ENCODE data around the gene GRIP1.

GRIP1 gene

DNA sequence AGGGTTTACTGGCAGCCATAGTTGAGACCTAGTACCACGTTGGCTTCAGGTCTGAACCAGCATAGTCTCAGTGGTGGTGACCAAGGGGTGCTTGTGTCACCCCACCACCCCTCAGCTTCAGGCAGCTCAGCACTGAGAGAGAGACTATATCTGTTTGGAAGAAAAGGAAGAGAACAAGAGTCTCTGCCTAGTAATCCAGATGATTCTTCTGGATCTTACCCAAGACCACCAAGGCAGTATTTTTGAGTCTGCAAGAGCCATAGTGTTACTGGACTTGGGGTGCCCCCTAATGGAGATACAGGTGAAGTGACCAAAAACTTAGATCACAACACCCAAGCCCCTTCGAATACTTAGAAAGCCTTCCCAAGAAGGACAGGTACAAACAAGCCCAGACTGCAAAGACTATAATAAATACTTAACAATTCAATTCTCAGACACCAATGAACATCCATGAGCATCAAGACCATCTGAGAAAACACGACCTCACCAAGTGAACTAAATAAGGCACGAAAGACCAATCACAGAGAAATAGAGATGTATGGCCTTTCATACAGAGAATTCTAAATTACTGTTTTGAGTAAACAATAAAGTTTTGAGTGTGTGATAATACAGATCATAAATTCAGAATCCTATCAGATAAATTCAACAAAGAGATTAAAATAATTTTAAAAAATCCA lies 269.5 kb downstream of the GRIP1 start:
- Histone ChIP-seq H3K27me3 (ENCODE audit: insufficient read depth, insufficient read length) (no peaks in the 10 kb centered on the region), H3K4me1 (ENCODE audit: insufficient read depth, insufficient read length) (no peaks in the 10 kb centered on the region), H3K9me3 (ENCODE audit: insufficient read depth, low read length) (peaks cover 11% of the 10 kb centered on the region; the same call in 1 of the 2 replicates), H3K9ac (ENCODE audit: insufficient read length, low read depth) (no peak overlapping the region), H3K36me3 (ENCODE audit: insufficient read depth, insufficient read length, low read length) (no peaks in the 10 kb centered on the region), H3K4me3 (ENCODE audit: insufficient read length, low read depth) (no peak overlapping the region)
- peak; percentile 36 for DNase-seq (ENCODE audit: low read depth, low spot score)
- no peak for TF ChIP-seq ZNF274 (IDR thresholded peaks at IDR 0.05; ENCODE audit: low read depth, low read length)
- TF ChIP-seq SUZ12 (IDR thresholded peaks at IDR 0.05; ENCODE audit: extremely low read depth, insufficient read depth, insufficient read length) = no peak
- no peak for TF ChIP-seq YY1 (IDR thresholded peaks at IDR 0.05; ENCODE audit: insufficient read depth, insufficient read length)

GRCh38 chr12:66405395-66405794 lies 273.5 kb downstream of the GRIP1 start:
- Histone ChIP-seq H3K9me3 (ENCODE audit: insufficient read depth, low read length) (no peaks in the 10 kb centered on the region), H3K4me3 (ENCODE audit: insufficient read length, low read depth) (no peak overlapping the region), H3K9ac (ENCODE audit: insufficient read length, low read depth) (no peak overlapping the region), H3K4me1 (ENCODE audit: insufficient read depth, insufficient read length) (no peaks in the 10 kb centered on the region), H3K27me3 (ENCODE audit: insufficient read depth, insufficient read length) (no peaks in the 10 kb centered on the region), H3K36me3 (ENCODE audit: insufficient read depth, insufficient read length, low read length) (no peaks in the 10 kb centered on the region)
- TF ChIP-seq SUZ12 (IDR thresholded peaks at IDR 0.05; ENCODE audit: extremely low read depth, insufficient read depth, insufficient read length) = no peak
- no peak for DNase-seq (ENCODE audit: low read depth, low spot score)

- H3K9me3 ChIP-seq (ENCODE audit: insufficient read depth, low read length) = no peaks in the 10 kb centered on the region
- H3K4me3 ChIP-seq (ENCODE audit: insufficient read length, low read depth) = no peak overlapping the region
- no peaks in the 10 kb centered on the region for H3K4me1 ChIP-seq (ENCODE audit: insufficient read depth, insufficient read length)
- no peak overlapping the region for H3K9ac ChIP-seq (ENCODE audit: insufficient read length, low read depth)
- TF ChIP-seq SUZ12 (IDR thresholded peaks at IDR 0.05; ENCODE audit: extremely low read depth, insufficient read depth, insufficient read length) = no peak
- no peak for TF ChIP-seq ZNF274 (IDR thresholded peaks at IDR 0.05; ENCODE audit: low read depth, low read length)
- TF ChIP-seq YY1 (IDR thresholded peaks at IDR 0.05; ENCODE audit: insufficient read depth, insufficient read length) = no peak
- no peaks in the 10 kb centered on the region for H3K27me3 ChIP-seq (ENCODE audit: insufficient read depth, insufficient read length)
- DNase-seq (ENCODE audit: low read depth, low spot score) = no peak
- no peaks in the 10 kb centered on the region for H3K36me3 ChIP-seq (ENCODE audit: insufficient read depth, insufficient read length, low read length)
Observed at GRCh38 chr12:66403746-66404145, 275.1 kb downstream of the GRIP1 start.

GRCh38 chr12:66399911-66400306 lies 279.0 kb downstream of the GRIP1 start:
- DNase-seq (ENCODE audit: low read depth, low spot score) = no peak
- Histone ChIP-seq H3K36me3 (ENCODE audit: insufficient read depth, insufficient read length, low read length) (no peaks in the 10 kb centered on the region), H3K9me3 (ENCODE audit: insufficient read depth, low read length) (no peaks in the 10 kb centered on the region), H3K27me3 (ENCODE audit: insufficient read depth, insufficient read length) (no peaks in the 10 kb centered on the region), H3K4me3 (ENCODE audit: insufficient read length, low read depth) (no peak overlapping the region), H3K4me1 (ENCODE audit: insufficient read depth, insufficient read length) (no peaks in the 10 kb centered on the region), H3K9ac (ENCODE audit: insufficient read length, low read depth) (no peak overlapping the region)
- TF ChIP-seq YY1 (IDR thresholded peaks at IDR 0.05; ENCODE audit: insufficient read depth, insufficient read length) (no peak), SUZ12 (IDR thresholded peaks at IDR 0.05; ENCODE audit: extremely low read depth, insufficient read depth, insufficient read length) (no peak), ZNF274 (IDR thresholded peaks at IDR 0.05; ENCODE audit: low read depth, low read length) (no peak)

DNA sequence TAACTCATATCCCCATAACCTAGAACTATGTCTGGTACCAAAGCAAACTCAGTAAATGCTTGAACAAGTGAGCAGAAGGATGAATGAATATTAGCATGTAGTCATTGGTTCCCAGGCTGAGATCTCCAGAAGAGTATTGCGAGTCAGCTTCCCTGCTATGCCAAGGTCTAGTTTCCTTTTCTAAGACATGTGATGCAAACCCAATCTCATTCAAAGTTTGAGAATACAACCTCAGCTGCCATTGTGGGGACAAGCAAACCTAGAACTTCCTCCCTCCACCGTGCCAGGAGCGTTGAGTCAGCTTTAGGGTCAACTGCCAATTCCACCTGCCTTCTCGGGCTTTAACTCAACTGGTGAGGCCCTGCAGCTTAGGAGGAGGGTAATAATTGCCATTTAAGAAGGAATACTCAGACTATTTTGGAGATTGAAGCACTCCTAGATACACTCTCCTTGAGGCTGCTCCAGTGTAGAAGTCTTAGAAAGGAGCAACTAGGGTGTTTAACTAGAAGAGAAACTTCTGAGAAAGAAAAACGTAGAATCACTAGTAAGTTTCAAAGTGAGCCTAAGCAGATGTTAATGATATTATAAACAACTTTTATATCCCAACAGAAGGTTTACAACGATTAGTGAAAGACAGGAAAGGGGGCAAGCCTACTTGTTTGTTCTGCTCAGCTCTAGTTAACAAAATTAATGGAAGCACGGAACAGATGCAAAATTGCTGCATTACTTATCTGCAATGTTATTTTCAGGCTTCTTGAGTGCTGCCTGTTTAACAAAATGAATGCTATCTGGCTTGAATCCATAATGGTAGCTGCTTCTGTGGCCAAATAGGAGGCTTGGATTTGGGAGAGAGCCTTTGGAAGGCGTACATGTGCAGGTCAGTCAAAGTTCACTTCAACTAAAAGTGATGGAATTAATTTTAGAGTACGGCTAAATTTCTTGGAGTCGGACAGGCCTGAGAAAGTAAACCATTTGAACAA lies 279.7 kb downstream of the GRIP1 start:
- no peaks in the 10 kb centered on the region for H3K9me3 ChIP-seq (ENCODE audit: insufficient read depth, low read length)
- TF ChIP-seq ZNF274 (IDR thresholded peaks at IDR 0.05; ENCODE audit: low read depth, low read length) = no peak
- TF ChIP-seq YY1 (IDR thresholded peaks at IDR 0.05; ENCODE audit: insufficient read depth, insufficient read length) = no peak
- no peak for TF ChIP-seq SUZ12 (IDR thresholded peaks at IDR 0.05; ENCODE audit: extremely low read depth, insufficient read depth, insufficient read length)
- no peak overlapping the region for H3K9ac ChIP-seq (ENCODE audit: insufficient read length, low read depth)
- H3K27me3 ChIP-seq (ENCODE audit: insufficient read depth, insufficient read length) = no peaks in the 10 kb centered on the region
- no peak overlapping the region for H3K4me3 ChIP-seq (ENCODE audit: insufficient read length, low read depth)
- DNase-seq (ENCODE audit: low read depth, low spot score) = no peak
- H3K4me1 ChIP-seq (ENCODE audit: insufficient read depth, insufficient read length) = no peaks in the 10 kb centered on the region
- H3K36me3 ChIP-seq (ENCODE audit: insufficient read depth, insufficient read length, low read length) = no peaks in the 10 kb centered on the region

DNA sequence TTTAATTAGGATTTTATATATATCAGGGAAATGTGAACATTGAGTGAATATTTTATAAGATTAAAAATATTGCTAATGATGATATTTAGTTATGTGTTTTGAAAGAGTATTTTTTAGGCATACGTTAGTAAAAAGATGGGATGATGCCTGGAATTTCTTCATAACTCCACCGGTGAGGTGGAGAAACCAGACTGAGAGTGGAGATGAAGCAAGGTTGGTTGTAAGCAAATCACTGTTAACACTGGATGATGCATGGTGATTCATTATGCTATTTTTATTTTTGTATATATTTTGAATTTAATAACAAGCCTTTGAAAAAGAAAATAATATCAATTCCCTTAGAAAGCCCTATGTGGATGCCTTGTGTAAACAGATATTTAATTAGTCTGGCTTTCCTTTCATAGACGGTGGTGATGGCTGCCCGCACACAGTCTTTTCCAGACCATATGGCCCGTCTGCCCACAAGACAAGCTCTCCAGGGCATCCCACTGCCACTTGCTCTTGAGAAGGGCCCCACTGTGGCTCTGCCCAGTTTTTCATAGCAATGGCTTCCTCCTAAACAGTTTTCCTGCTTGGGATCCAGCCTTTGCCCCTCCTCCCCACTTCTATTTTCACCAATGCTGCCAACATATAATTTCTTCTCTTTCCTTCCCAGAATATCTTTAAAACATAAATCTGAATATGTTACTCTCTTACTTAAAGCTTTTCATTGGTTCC lies 281.1 kb downstream of the GRIP1 start:
- H3K9ac ChIP-seq (ENCODE audit: insufficient read length, low read depth) = no peak overlapping the region
- no peak overlapping the region for H3K4me3 ChIP-seq (ENCODE audit: insufficient read length, low read depth)
- no peaks in the 10 kb centered on the region for H3K4me1 ChIP-seq (ENCODE audit: insufficient read depth, insufficient read length)
- H3K36me3 ChIP-seq (ENCODE audit: insufficient read depth, insufficient read length, low read length) = no peaks in the 10 kb centered on the region
- no peak for DNase-seq (ENCODE audit: low read depth, low spot score)
- no peaks in the 10 kb centered on the region for H3K27me3 ChIP-seq (ENCODE audit: insufficient read depth, insufficient read length)
- no peaks in the 10 kb centered on the region for H3K9me3 ChIP-seq (ENCODE audit: insufficient read depth, low read length)
- TF ChIP-seq YY1 (IDR thresholded peaks at IDR 0.05; ENCODE audit: insufficient read depth, insufficient read length) (no peak), SUZ12 (IDR thresholded peaks at IDR 0.05; ENCODE audit: extremely low read depth, insufficient read depth, insufficient read length) (no peak), ZNF274 (IDR thresholded peaks at IDR 0.05; ENCODE audit: low read depth, low read length) (no peak)

DNA sequence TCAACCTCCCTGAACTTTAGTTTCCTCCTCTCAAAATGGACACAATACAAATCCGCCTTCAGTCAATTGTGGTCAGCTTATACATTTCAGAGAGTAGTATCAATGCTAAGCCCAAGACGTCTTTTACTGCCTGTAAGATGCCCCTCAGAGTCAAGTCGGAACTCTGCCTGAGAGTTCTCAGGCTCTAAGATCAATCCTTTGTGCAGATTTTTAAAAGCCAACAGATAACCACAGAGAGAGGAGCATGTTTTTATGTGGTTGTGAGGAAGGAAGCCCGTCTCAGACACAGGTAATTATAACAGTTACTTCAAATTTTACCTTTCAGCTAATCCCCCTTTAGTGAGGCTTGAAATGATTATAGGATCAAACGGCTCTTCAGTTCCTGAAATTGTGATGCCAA lies 285.0 kb downstream of the GRIP1 start:
- DNase-seq (ENCODE audit: low read depth, low spot score) = no peak
- Histone ChIP-seq H3K36me3 (ENCODE audit: insufficient read depth, insufficient read length, low read length) (no peaks in the 10 kb centered on the region), H3K4me3 (ENCODE audit: insufficient read length, low read depth) (no peak overlapping the region), H3K4me1 (ENCODE audit: insufficient read depth, insufficient read length) (no peaks in the 10 kb centered on the region), H3K9ac (ENCODE audit: insufficient read length, low read depth) (no peak overlapping the region), H3K9me3 (ENCODE audit: insufficient read depth, low read length) (no peaks in the 10 kb centered on the region), H3K27me3 (ENCODE audit: insufficient read depth, insufficient read length) (no peaks in the 10 kb centered on the region)
- no peak for TF ChIP-seq YY1 (IDR thresholded peaks at IDR 0.05; ENCODE audit: insufficient read depth, insufficient read length)
- TF ChIP-seq ZNF274 (IDR thresholded peaks at IDR 0.05; ENCODE audit: low read depth, low read length) = no peak
- TF ChIP-seq SUZ12 (IDR thresholded peaks at IDR 0.05; ENCODE audit: extremely low read depth, insufficient read depth, insufficient read length) = no peak

Data from NT2/D1 (cell line).